Mesenchymal stem cell (in vitro differentiated cells and primary cell): ENCODE data around the gene TIE1.
A peak's percentile ranks its signal among the peaks of the same experiment; 100 is the strongest.

Source experiments
- DNase-seq: peaks from one replicate; pipeline ENCODE4 v3.0.0-alpha.2; 2013
- H2AFZ ChIP-seq: one replicate; pipeline ENCODE4 v1.6.1; 2013; ENCODE audit warnings: low read depth, mild to moderate bottlenecking, control low read depth, inconsistent platforms, low read length, moderate library complexity
- H2AK5ac ChIP-seq: 2 replicates; pipeline ENCODE4 v1.6.1; 2013; ENCODE audit warnings: low read length, moderate library complexity, mild to moderate bottlenecking, inconsistent platforms; ENCODE audit not compliant: severe bottlenecking
- H2BK120ac ChIP-seq: one replicate; pipeline ENCODE4 v1.6.1; 2013; ENCODE audit warnings: low read depth, mild to moderate bottlenecking, inconsistent platforms, low read length, moderate library complexity
- H2BK12ac ChIP-seq, 2 experiments: one replicate each; pipeline ENCODE4 v1.6.1; 2013; ENCODE audit warnings: inconsistent platforms in 2 of 2, low read length in 2 of 2, mild to moderate bottlenecking in 2 of 2, moderate library complexity in 2 of 2, control low read depth in 1 of 2
- H2BK15ac ChIP-seq: one replicate; pipeline ENCODE4 v1.6.1; 2013; ENCODE audit warnings: mild to moderate bottlenecking, low read depth, inconsistent platforms; ENCODE audit not compliant: poor library complexity, severe bottlenecking
- H2BK5ac ChIP-seq: 2 replicates; pipeline ENCODE4 v1.6.1; 2013; ENCODE audit warnings: low read depth, mild to moderate bottlenecking, low read length, control low read depth, inconsistent platforms; ENCODE audit not compliant: poor library complexity, severe bottlenecking
- H3K14ac ChIP-seq, 2 experiments: one replicate each; pipeline ENCODE4 v1.6.1; 2013; ENCODE audit warnings: inconsistent platforms in 2 of 2, low read length in 2 of 2, control low read depth in 1 of 2, mild to moderate bottlenecking in 1 of 2, moderate library complexity in 1 of 2
- H3K18ac ChIP-seq, 2 experiments: one replicate each; pipeline ENCODE4 v1.6.1; 2013; ENCODE audit warnings: inconsistent platforms in 2 of 2, low read length in 2 of 2, control low read depth in 1 of 2, low read depth in 1 of 2, mild to moderate bottlenecking in 1 of 2
- H3K23ac ChIP-seq, 2 experiments: one replicate each; pipeline ENCODE4 v1.6.1; 2013; ENCODE audit warnings: inconsistent platforms in 2 of 2, low read length in 2 of 2, mild to moderate bottlenecking in 2 of 2, moderate library complexity in 2 of 2, control low read depth in 1 of 2
- H3K27ac ChIP-seq: 2 replicates; pipeline ENCODE4 v1.5.1; 2013; ENCODE audit warnings: mild to moderate bottlenecking, moderate library complexity, low read length, control low read depth, inconsistent platforms; ENCODE audit not compliant: poor library complexity, severe bottlenecking
- H3K27me3 ChIP-seq, 2 experiments: 2 replicates each; pipeline versions ENCODE4 v1.6.1 to v1.7.0; 2013; ENCODE audit warnings: low read length in 2 of 2, mild to moderate bottlenecking in 2 of 2, moderate library complexity in 2 of 2, control low read depth in 1 of 2, inconsistent platforms in 1 of 2; ENCODE audit not compliant: control insufficient read depth in 1 of 2, insufficient read depth in 1 of 2
- H3K36me3 ChIP-seq, 2 experiments: 2 replicates each; pipeline versions ENCODE4 v1.6.1 to v1.7.0; 2013; ENCODE audit warnings: low read length in 2 of 2, control low read depth in 1 of 2, inconsistent platforms in 1 of 2, low read depth in 1 of 2, mild to moderate bottlenecking in 1 of 2; ENCODE audit not compliant: insufficient read depth in 2 of 2, control insufficient read depth in 1 of 2
- H3K4ac ChIP-seq, 2 experiments: one replicate each; pipeline ENCODE4 v1.6.1; 2013; ENCODE audit warnings: inconsistent platforms in 2 of 2, low read length in 2 of 2, mild to moderate bottlenecking in 2 of 2, moderate library complexity in 2 of 2, control low read depth in 1 of 2, low read depth in 1 of 2
- H3K4me1 ChIP-seq: 2 replicates; pipeline ENCODE4 v1.6.1; 2013; ENCODE audit warnings: low read depth, low read length, control low read depth; ENCODE audit not compliant: control insufficient read depth, insufficient read depth
- H3K4me2 ChIP-seq: 2 replicates; pipeline ENCODE4 v1.6.1; 2013; ENCODE audit warnings: low read length, mild to moderate bottlenecking, inconsistent platforms; ENCODE audit not compliant: poor library complexity, severe bottlenecking
- H3K4me3 ChIP-seq, 2 experiments: 2 replicates each; pipeline versions ENCODE4 v1.5.1 to v1.7.0; 2013; ENCODE audit warnings: low read length in 2 of 2, mild to moderate bottlenecking in 2 of 2, control low read depth in 1 of 2, low read depth in 1 of 2; ENCODE audit not compliant: insufficient read depth in 1 of 2
- H3K79me1 ChIP-seq: replicated peaks from 2 replicates; pipeline ENCODE4 v1.6.1; 2013; ENCODE audit warnings: mild to moderate bottlenecking, control low read depth, low read length, inconsistent platforms; ENCODE audit not compliant: poor library complexity, severe bottlenecking
- H3K9ac ChIP-seq: 2 replicates; pipeline ENCODE4 v1.7.0; 2013; ENCODE audit warnings: mild to moderate bottlenecking, low read length, moderate library complexity
- H3K9me3 ChIP-seq: 2 replicates; pipeline ENCODE4 v1.7.0; 2013; ENCODE audit warnings: mild to moderate bottlenecking, low read length; ENCODE audit not compliant: control insufficient read depth
- H4K8ac ChIP-seq: one replicate; pipeline ENCODE4 v1.6.1; 2013; ENCODE audit warnings: inconsistent platforms, mild to moderate bottlenecking, low read length, moderate library complexity
- H4K91ac ChIP-seq: one replicate; pipeline ENCODE4 v1.6.1; 2013; ENCODE audit warnings: mild to moderate bottlenecking, low read length, inconsistent platforms
- WGBS: methylation state at CpG from one replicate; pipeline ENCODE4 v1.1.7; 2013; ENCODE audit warnings: mixed read lengths; 5-methylcytosine and 5-hydroxymethylcytosine counted together

Gene TIE1

GRCh38 chr1:43296207-43296606 lies 4.6 kb upstream of the TIE1 start:
- WGBS: no CpG with 5 or more reads among the region's 1 CpG

GRCh38 chr1:43298055-43298454 lies 2.7 kb upstream of the TIE1 start:
- WGBS: no CpG with 5 or more reads among the region's 1 CpG
- no peak overlapping the region for H2BK12ac ChIP-seq
- no peak overlapping the region for H3K9ac ChIP-seq
- no peak overlapping the region for H3K23ac ChIP-seq
- no peak overlapping the region for H2BK5ac ChIP-seq
- no peak overlapping the region for H2AK5ac ChIP-seq
- no peaks in the 10 kb centered on the region for H3K79me1 ChIP-seq
- peaks cover 14% of the 10 kb centered on the region for H3K4me1 ChIP-seq
- H3K27me3 ChIP-seq: no peaks in the 10 kb centered on the region
- no peak overlapping the region for H3K4me3 ChIP-seq
- H2AFZ ChIP-seq: no peak overlapping the region
- H2BK120ac ChIP-seq: no peak overlapping the region
- H3K9me3 ChIP-seq: no peaks in the 10 kb centered on the region
- no peak overlapping the region for H3K27ac ChIP-seq
- no peak overlapping the region for H3K14ac ChIP-seq
- H4K91ac ChIP-seq: no peak overlapping the region
- no peak for DNase-seq
- no peak overlapping the region for H3K4ac ChIP-seq
- H3K4me2 ChIP-seq: no peak overlapping the region
- no peaks in the 10 kb centered on the region for H3K36me3 ChIP-seq
- no peak overlapping the region for H3K18ac ChIP-seq
- H2BK15ac ChIP-seq: no peak overlapping the region
- no peak overlapping the region for H4K8ac ChIP-seq

More at GRCh38 chr1:43296207-43296606, 4.6 kb upstream of the TIE1 start:
- Histone ChIP-seq H2BK15ac (no peak overlapping the region), H2AK5ac (no peak overlapping the region), H3K4me1 (peaks cover 14% of the 10 kb centered on the region), H4K91ac (no peak overlapping the region), H3K9me3 (no peaks in the 10 kb centered on the region), H3K4me3 (no peak overlapping the region), H3K27me3 (no peaks in the 10 kb centered on the region), H3K4ac (no peak overlapping the region), H3K18ac (no peak overlapping the region), H3K27ac (no peak overlapping the region), H3K79me1 (no peaks in the 10 kb centered on the region), H3K9ac (peak overlapping the region; percentile 27), H3K4me2 (no peak overlapping the region), H3K14ac (no peak overlapping the region), H2BK12ac (no peak overlapping the region), H4K8ac (no peak overlapping the region), H2BK5ac (no peak overlapping the region), H2AFZ (no peak overlapping the region), H3K36me3 (no peaks in the 10 kb centered on the region), H2BK120ac (no peak overlapping the region), H3K23ac (no peak overlapping the region)
- DNase-seq: no peak

GRCh38 chr1:43299101-43299500 lies 1.7 kb upstream of the TIE1 start:
- H3K18ac ChIP-seq: no peak overlapping the region
- no peak overlapping the region for H3K9ac ChIP-seq
- no peak overlapping the region for H2BK120ac ChIP-seq
- H3K4ac ChIP-seq: no peak overlapping the region
- no peak overlapping the region for H3K4me2 ChIP-seq
- no peak overlapping the region for H2AFZ ChIP-seq
- H3K27ac ChIP-seq: no peak overlapping the region
- H3K27me3 ChIP-seq: no peaks in the 10 kb centered on the region
- no peak overlapping the region for H4K91ac ChIP-seq
- H3K9me3 ChIP-seq: no peaks in the 10 kb centered on the region
- no peaks in the 10 kb centered on the region for H3K79me1 ChIP-seq
- no peak overlapping the region for H4K8ac ChIP-seq
- no peak overlapping the region for H2AK5ac ChIP-seq
- no peaks in the 10 kb centered on the region for H3K36me3 ChIP-seq
- no peak overlapping the region for H3K14ac ChIP-seq
- H3K4me1 ChIP-seq: peaks cover 10% of the 10 kb centered on the region
- H3K23ac ChIP-seq: no peak overlapping the region
- H2BK15ac ChIP-seq: no peak overlapping the region
- no peak overlapping the region for H3K4me3 ChIP-seq
- no peak overlapping the region for H2BK12ac ChIP-seq
- no peak for DNase-seq
- no peak overlapping the region for H2BK5ac ChIP-seq

- Histone ChIP-seq H3K23ac (no peak overlapping the region), H4K8ac (no peak overlapping the region), H3K27ac (no peak overlapping the region), H2AK5ac (no peak overlapping the region), H3K4me2 (no peak overlapping the region), H3K79me1 (no peaks in the 10 kb centered on the region), H3K27me3 (peaks cover 2 to 3% of the 10 kb centered on the region in 2 experiments), H3K9me3 (no peaks in the 10 kb centered on the region), H3K9ac (no peak overlapping the region), H3K18ac (no peak overlapping the region), H2AFZ (no peak overlapping the region), H3K4me1 (peaks cover under 1% of the 10 kb centered on the region), H3K4me3 (no peak overlapping the region), H2BK5ac (no peak overlapping the region), H2BK15ac (no peak overlapping the region), H3K14ac (no peak overlapping the region), H2BK120ac (no peak overlapping the region), H3K4ac (no peak overlapping the region), H2BK12ac (no peak overlapping the region), H3K36me3 (no peaks in the 10 kb centered on the region), H4K91ac (no peak overlapping the region)
- WGBS: 100% methylated on average over 1 of the region's 1 CpG
- DNase-seq: no peak
Observed at GRCh38 chr1:43302201-43302600, 1.4 kb downstream of the TIE1 start.
